Neural cell (in vitro differentiated cells): Measurements from ENCODE around the gene MYO9B.

Source experiments
- EP300 ChIP-seq: fragments of 450-650 bp; conservative IDR thresholded peaks from 2 replicates; pipeline ENCODE4 v1.6.1; 2014; ENCODE audit warnings: antibody characterized with exemption, mild to moderate bottlenecking, moderate library complexity; ENCODE audit not compliant: poor library complexity, severe bottlenecking
- EZH2 ChIP-seq: fragments of 200-600, 300-800 bp; shearing (Covaris generic), sonication (generic); IDR thresholded peaks from 2 replicates; pipeline ENCODE4 v1.6.1; 2014; ENCODE audit warnings: antibody characterized with exemption, low read length, borderline replicate concordance, mild to moderate bottlenecking; ENCODE audit not compliant: insufficient read depth, poor library complexity, severe bottlenecking
- MXI1 ChIP-seq: fragments of 450-650 bp; conservative IDR thresholded peaks from 2 replicates; pipeline ENCODE4 v1.6.1; 2014; ENCODE audit warnings: antibody characterized with exemption, mild to moderate bottlenecking; ENCODE audit not compliant: poor library complexity, severe bottlenecking
- POLR2AphosphoS5 ChIP-seq: IDR thresholded peaks from 2 replicates; pipeline ENCODE4 v1.6.1; 2012
- RAD21 ChIP-seq: fragments of 450-650 bp; conservative IDR thresholded peaks from 2 replicates; pipeline ENCODE4 v1.6.1; 2014; ENCODE audit warnings: antibody characterized with exemption, mild to moderate bottlenecking, moderate library complexity
- SMC3 ChIP-seq: fragments of 450-650 bp; conservative IDR thresholded peaks from 2 replicates; pipeline ENCODE4 v1.6.1; 2014; ENCODE audit warnings: antibody characterized with exemption, mild to moderate bottlenecking, moderate library complexity; ENCODE audit not compliant: poor library complexity
- TAF1 ChIP-seq: IDR thresholded peaks from 2 replicates; pipeline ENCODE4 v1.6.1; 2012; ENCODE audit warnings: low read depth
- TF ChIP-seq, protein P1 (sequence below): fragments of 450-650 bp; IDR thresholded peaks from 2 replicates; pipeline ENCODE4 v1.5.1; 2014; ENCODE audit warnings: antibody characterized with exemption, mild to moderate bottlenecking, moderate library complexity; ENCODE audit not compliant: poor library complexity, severe bottlenecking
- TF ChIP-seq, protein P2 (sequence below): IDR thresholded peaks from 2 replicates; pipeline ENCODE4 v1.6.1; 2012; ENCODE audit warnings: borderline replicate concordance

DNA sequence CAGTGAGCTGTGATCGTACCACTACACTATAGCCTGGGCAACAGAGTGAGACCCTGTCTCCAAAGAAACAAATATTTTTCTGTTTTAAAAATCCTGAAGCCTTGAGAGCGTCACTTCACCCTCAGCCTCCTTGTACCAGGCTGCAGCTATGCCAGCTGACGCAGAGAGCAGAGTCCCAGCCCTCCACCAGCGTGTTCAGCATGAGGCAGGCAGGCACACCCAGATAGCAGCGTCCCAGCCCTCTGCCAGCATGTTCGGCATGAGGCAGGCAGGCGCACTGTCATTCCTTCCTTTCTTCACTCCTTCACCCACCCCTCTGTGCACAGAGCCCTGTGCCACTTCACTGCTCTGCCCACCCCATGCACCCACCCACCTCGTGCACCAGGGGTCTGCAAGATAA, 96.3 kb downstream of the MYO9B start:
- TF ChIP-seq, protein P1, sequence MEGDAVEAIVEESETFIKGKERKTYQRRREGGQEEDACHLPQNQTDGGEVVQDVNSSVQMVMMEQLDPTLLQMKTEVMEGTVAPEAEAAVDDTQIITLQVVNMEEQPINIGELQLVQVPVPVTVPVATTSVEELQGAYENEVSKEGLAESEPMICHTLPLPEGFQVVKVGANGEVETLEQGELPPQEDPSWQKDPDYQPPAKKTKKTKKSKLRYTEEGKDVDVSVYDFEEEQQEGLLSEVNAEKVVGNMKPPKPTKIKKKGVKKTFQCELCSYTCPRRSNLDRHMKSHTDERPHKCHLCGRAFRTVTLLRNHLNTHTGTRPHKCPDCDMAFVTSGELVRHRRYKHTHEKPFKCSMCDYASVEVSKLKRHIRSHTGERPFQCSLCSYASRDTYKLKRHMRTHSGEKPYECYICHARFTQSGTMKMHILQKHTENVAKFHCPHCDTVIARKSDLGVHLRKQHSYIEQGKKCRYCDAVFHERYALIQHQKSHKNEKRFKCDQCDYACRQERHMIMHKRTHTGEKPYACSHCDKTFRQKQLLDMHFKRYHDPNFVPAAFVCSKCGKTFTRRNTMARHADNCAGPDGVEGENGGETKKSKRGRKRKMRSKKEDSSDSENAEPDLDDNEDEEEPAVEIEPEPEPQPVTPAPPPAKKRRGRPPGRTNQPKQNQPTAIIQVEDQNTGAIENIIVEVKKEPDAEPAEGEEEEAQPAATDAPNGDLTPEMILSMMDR = no peak
- no peak for TF ChIP-seq RAD21
- TF ChIP-seq SMC3 = no peak
- TF ChIP-seq POLR2AphosphoS5 = no peak
- TF ChIP-seq EZH2 = no peak
- TF ChIP-seq EP300 = no peak
- no peak for TF ChIP-seq TAF1
- TF ChIP-seq, protein P2, sequence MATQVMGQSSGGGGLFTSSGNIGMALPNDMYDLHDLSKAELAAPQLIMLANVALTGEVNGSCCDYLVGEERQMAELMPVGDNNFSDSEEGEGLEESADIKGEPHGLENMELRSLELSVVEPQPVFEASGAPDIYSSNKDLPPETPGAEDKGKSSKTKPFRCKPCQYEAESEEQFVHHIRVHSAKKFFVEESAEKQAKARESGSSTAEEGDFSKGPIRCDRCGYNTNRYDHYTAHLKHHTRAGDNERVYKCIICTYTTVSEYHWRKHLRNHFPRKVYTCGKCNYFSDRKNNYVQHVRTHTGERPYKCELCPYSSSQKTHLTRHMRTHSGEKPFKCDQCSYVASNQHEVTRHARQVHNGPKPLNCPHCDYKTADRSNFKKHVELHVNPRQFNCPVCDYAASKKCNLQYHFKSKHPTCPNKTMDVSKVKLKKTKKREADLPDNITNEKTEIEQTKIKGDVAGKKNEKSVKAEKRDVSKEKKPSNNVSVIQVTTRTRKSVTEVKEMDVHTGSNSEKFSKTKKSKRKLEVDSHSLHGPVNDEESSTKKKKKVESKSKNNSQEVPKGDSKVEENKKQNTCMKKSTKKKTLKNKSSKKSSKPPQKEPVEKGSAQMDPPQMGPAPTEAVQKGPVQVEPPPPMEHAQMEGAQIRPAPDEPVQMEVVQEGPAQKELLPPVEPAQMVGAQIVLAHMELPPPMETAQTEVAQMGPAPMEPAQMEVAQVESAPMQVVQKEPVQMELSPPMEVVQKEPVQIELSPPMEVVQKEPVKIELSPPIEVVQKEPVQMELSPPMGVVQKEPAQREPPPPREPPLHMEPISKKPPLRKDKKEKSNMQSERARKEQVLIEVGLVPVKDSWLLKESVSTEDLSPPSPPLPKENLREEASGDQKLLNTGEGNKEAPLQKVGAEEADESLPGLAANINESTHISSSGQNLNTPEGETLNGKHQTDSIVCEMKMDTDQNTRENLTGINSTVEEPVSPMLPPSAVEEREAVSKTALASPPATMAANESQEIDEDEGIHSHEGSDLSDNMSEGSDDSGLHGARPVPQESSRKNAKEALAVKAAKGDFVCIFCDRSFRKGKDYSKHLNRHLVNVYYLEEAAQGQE = no peak
- no peak for TF ChIP-seq MXI1
